ENCODE measurements around the gene ANGPTL7.

ANGPTL7 gene

DNA sequence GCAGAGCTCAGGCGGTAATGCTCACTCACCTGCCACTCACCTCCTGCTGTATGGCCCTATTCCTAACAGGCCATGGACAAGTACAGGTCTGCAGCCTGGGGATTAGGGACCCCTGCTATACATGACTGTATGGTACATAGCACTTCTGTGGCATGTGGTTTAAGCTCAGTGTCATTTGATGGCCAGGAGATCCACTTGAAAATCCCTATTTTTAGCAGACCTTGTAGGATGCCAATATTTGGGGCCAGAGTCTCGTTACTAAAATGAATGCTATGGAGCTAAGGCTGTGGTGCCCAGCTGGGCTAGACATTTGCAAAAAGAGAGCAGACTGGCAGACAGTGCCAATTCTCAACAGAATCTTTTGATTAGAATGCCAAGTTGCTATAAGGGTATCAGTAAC is 1.7 kb upstream of the ANGPTL7 start:
- no peak for DNase-seq (ENCODE audit: low read depth)
- TF ChIP-seq, protein P1, sequence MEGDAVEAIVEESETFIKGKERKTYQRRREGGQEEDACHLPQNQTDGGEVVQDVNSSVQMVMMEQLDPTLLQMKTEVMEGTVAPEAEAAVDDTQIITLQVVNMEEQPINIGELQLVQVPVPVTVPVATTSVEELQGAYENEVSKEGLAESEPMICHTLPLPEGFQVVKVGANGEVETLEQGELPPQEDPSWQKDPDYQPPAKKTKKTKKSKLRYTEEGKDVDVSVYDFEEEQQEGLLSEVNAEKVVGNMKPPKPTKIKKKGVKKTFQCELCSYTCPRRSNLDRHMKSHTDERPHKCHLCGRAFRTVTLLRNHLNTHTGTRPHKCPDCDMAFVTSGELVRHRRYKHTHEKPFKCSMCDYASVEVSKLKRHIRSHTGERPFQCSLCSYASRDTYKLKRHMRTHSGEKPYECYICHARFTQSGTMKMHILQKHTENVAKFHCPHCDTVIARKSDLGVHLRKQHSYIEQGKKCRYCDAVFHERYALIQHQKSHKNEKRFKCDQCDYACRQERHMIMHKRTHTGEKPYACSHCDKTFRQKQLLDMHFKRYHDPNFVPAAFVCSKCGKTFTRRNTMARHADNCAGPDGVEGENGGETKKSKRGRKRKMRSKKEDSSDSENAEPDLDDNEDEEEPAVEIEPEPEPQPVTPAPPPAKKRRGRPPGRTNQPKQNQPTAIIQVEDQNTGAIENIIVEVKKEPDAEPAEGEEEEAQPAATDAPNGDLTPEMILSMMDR (conservative IDR thresholded peaks at IDR 0.05; ENCODE audit: control insufficient read depth, insufficient read depth, low read depth, low read length) = no peak
- no peak overlapping the region for H3K4me3 ChIP-seq (ENCODE audit: control insufficient read depth, low read depth, low read length)

DNA sequence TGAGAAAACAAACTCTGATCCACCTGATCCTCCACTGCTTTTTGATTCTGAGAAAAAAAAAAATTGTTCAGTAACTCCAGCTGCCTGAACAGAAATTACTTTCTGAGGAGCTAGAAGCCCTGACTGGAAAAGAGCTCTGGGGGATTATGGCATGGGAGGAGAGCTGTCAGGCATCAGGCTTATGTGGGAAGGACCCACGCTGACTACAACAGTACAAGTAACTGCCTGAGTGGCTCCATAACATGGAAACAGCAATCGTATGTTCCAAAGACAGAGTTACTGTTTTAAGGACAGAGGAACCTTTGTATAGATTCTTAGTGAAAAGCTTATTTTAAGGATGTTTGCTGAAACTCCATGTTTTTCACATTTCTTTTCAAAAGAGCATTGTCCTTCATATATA is 1.2 kb upstream of the ANGPTL7 start:
- DNase-seq (ENCODE audit: low read depth) = no peak
- H3K4me3 ChIP-seq (ENCODE audit: control insufficient read depth, low read depth, low read length) = no peak overlapping the region
- TF ChIP-seq, protein P1 (conservative IDR thresholded peaks at IDR 0.05; ENCODE audit: control insufficient read depth, insufficient read depth, low read depth, low read length) = no peak

DNA sequence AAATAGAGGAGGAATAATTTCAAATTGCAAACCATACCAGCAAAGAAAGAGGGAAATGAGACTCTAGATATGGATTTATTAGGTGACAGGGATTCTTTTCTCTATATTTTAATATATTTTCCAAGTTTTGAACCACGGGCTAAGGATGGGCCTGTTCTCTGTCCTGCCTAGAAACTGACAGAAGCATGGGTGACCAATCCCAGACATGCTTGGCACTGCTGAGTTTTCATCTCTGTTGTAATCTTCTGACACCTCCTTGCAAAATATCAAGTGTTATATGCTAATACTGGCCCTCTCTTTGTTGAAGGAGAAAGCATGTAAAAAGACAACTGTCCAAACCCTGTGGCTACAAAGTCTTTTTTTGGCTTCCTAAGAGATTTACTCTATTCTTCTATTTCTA is 774 bp upstream of the ANGPTL7 start:
- H3K4me3 ChIP-seq (ENCODE audit: control insufficient read depth, low read depth, low read length) = no peak overlapping the region
- TF ChIP-seq, protein P1 (conservative IDR thresholded peaks at IDR 0.05; ENCODE audit: control insufficient read depth, insufficient read depth, low read depth, low read length) = no peak
- DNase-seq (ENCODE audit: low read depth) = no peak

DNA sequence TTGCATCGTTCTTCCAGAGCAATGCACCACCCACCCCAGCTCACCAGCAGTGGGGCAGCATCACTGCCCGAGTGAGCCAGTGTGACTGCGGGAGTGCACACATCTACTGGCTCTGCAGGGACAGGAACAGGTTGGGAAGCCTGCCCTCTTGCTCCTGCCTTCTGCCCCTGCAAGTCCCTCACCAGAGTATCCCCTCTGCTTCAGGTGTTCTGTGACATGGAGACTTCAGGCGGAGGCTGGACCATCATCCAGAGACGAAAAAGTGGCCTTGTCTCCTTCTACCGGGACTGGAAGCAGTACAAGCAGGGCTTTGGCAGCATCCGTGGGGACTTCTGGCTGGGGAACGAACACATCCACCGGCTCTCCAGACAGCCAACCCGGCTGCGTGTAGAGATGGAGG is 4.2 kb downstream of the ANGPTL7 start:
- no peak for DNase-seq (ENCODE audit: low read depth)
- TF ChIP-seq, protein P1 (conservative IDR thresholded peaks at IDR 0.05; ENCODE audit: control insufficient read depth, insufficient read depth, low read depth, low read length) = no peak

DNA sequence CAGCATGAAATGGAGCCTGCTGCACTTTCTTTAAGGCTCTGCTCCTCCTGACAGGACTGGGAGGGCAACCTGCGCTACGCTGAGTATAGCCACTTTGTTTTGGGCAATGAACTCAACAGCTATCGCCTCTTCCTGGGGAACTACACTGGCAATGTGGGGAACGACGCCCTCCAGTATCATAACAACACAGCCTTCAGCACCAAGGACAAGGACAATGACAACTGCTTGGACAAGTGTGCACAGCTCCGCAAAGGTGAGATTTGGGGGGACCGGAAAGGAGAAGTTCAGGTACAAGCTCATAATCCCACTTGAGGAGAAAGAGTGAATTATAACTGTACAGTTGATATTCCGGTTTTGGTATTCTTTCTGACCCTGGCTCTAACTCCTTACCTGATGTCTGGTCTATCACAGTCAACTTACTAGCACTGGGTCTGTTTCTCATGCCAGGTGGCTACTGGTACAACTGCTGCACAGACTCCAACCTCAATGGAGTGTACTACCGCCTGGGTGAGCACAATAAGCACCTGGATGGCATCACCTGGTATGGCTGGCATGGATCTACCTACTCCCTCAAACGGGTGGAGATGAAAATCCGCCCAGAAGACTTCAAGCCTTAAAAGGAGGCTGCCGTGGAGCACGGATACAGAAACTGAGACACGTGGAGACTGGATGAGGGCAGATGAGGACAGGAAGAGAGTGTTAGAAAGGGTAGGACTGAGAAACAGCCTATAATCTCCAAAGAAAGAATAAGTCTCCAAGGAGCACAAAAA is 5.4 kb downstream of the ANGPTL7 start:
- no peak for DNase-seq (ENCODE audit: low read depth)
- TF ChIP-seq, protein P1 (conservative IDR thresholded peaks at IDR 0.05; ENCODE audit: control insufficient read depth, insufficient read depth, low read depth, low read length) = no peak
- H3K4me3 ChIP-seq (ENCODE audit: control insufficient read depth, low read depth, low read length) = no peak overlapping the region

More for the DNA sequence above, 4.2 kb downstream of the ANGPTL7 start:
- H3K4me3 ChIP-seq (ENCODE audit: control insufficient read depth, low read depth, low read length) = no peak overlapping the region

DNA sequence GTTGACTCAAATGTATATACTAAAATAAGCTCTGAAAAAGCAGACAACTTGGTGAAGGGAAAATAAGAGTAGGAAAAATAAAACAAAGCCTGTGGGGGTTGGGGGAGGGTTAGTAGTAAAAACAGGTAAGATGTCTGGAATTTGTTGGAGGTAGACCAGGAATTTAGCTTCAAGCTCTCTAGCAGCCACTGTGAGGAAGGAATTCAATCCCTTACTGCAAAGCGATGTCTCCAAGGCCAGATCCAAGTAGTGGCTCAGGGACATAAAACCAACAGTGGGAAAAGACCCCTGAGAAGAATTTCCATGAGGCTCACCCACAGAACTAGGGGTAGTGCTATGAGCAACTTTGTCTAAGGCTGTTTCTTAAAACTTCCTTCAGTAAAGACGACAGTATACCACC is 7.8 kb downstream of the ANGPTL7 start:
- TF ChIP-seq, protein P1 (conservative IDR thresholded peaks at IDR 0.05; ENCODE audit: control insufficient read depth, insufficient read depth, low read depth, low read length) = no peak
- no peak for DNase-seq (ENCODE audit: low read depth)
- H3K4me3 ChIP-seq (ENCODE audit: control insufficient read depth, low read depth, low read length) = no peak overlapping the region
